H4 (cell line): ENCODE results near the gene XAF1. TPM values are rescaled to one million over a fixed set of nuclear protein-coding genes. Genes with fewer than 3 reads are reported as not detected.
A peak's percentile ranks its signal among the peaks of the same experiment; 100 is the strongest.
"Not testable (repeated sequence)": the region's sequence is repeated elsewhere in the genome, so short reads cannot be mapped to it uniquely, and the experiment has no call there.

Source experiments
- DNase-seq: peaks from one replicate; pipeline ENCODE4 v3.0.0-alpha.2; 2015; ENCODE audit warnings: low spot score
- total RNA-seq: library from RNA; depleted of rRNA; stranded (reverse); fragments of >200 nt; shearing (Covaris generic); gene quantifications from 2 replicates; pipeline ENCODE4 v1.2.3, GENCODE V29; 2014

The XAF1 gene
- total RNA-seq, 1 experiment from 2014 or later: 33.0 TPM

DNA sequence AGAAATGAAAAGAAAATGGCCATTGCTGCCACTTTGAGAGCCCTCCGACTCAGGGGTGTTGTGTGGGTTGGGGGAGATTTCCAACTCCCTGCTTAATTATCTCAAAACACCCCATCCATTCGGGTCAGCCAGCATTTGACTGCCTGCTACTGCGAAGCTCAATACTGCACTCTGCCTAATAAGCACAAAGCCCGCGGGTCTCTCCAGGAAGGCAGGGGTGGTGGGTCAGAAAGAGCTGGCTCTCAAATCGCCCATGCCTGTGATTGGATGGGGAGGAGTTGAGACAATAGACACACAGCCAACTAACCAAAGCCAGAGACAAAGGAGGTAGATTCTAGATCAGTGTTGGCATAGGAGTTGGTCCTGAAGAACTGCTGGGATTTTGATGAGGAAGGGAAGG lies 2.3 kb upstream of the XAF1 start:
- DNase-seq: no peak

DNA sequence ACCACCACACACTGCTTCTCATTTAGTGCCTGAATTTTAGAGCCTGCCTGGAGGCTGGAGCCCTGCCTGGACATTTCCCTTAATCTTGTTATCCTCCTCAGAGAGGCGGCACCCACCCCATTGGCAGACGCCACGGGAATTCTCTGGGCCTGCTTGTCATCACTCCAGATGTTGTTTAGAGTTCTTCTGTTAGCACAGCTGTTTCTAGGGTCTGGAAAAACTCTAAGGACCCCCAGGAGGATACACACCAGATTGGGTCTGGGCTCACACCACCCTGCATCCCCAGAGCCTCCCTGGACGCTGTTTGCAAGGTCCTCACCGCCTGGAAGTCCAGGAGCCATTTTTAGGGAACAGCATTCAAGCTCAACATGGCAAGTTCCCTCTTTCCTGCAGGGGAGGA lies 565 bp upstream of the XAF1 start:
- DNase-seq: no peak

DNA sequence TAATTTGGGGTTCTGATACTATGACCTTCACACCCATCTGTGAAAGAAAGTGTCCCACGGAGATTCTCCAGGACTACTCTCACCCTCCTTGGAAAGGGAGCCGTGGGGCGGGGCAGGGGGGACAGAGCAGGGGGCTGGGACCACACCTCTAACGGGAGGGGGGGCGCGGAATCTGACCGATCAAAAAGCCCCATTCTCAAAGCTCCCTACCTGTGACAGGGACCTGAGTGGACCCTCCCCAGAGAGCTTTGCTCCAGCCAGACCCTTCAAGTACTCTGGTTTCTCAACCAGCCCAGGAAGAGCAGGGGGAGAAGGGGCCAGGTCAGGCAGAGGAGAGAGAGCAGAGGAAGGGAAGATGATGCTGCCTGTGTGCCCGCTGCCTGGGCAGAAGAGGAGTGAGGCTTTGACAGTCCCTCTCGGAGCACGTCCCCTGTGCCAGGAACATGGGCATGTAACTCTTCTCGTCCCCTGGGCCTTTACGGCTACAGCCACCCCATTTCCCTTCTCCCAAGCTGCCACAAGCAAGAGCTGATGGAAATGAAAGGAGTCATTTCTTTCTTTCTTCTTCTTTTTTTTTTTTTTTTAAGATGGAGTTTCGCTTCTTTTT lies 682 bp downstream of the XAF1 start:
- no peak for DNase-seq

DNA sequence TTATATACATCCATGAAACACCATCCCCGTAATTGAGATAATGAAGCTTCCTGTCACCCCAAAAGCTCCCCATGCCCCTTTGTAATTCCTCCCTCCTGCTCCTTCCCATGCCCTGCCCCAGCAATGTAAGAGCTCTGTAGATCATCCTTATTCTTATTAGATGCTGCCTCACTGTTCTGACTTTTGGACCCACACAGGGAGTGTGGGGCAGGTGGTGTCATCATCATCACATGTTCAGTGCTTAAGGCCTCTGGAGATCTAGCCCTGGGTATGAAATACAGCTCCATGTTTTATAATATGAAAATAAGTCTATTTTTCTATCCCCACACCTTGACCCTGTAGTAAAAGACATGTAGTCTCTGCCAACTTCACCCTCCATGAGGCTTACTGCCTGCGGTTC lies 1.9 kb downstream of the XAF1 start:
- no peak for DNase-seq

DNA sequence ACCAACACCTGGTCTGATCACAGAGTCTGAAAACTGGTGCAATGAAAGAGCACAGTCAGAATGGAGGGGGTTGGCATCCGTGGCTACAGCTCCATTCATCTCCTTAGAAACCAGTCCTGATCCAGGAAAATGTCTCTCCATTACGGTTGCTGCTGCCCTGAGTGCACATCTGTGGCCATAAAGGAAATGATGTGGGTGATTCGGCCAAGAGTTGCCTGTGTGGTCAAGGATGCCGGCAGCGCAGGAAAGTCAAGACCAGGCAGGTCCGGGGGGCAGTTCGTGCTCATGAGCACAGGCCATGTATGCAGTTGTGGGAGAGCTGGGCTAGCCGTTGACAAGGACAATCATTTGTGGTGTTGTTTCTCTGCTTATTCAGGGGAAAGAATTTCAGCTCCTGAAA lies 5.9 kb downstream of the XAF1 start:
- DNase-seq: no peak

DNA sequence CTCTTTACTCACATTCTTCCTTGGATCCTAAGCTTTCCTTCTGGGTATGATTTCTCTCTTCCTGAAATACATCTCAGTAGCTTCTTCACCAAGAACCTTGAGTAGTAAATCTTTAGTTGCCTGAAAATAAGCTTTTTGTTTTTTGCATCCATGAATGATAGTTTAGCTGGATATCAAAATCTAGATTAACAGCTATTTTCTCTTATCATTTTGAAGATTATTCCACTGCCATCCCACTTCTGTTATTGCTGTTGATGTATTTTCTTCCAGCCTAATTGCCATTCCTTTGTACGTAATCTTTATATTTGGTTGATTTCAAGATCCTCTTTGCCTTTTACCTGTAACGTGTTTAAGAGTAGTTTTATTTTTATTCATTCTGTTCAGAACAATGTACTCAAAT lies 12.6 kb downstream of the XAF1 start:
- DNase-seq: no peak

DNA sequence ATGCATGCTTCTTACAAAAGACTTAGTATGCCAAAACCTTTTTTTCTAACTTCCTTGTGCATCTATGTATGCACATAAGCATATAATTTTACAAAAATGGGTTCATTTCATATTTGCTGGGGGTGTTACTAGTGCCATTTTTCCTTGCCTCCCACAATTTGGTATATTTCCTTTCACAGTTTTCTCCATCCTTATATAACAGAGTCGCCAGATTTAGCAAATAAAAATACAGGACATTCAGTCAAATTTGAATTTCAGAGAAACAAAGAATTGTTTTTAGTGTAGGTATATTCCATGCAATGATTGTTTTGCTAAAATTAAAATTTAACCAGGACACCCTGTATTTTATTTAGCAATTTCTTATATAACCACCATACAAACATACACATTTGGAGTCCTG lies 16.2 kb downstream of the XAF1 start:
- no peak for DNase-seq

DNA sequence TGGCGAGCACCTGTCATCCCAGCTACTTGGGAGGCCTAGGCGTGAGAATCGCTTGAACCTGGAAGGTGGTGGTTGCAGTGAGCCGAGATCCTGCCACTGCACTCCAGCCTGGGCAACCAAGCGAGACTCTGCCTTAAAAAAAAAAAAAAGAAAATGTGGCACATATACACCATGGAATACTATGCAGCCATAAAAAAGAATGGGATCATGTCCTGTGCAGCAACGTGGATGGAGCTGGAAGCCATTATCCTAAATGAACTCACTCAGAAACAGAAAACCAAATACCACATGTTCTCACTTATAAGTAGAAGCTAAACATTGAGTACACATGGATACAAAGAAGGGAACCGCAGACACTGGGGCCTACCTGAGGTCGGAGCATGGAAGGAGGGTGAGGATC lies 19.1 kb downstream of the XAF1 start:
- DNase-seq: not testable (repeated sequence)

- no peak for DNase-seq
Observed at GRCh38 chr17:6775871-6776405, 20.1 kb downstream of the XAF1 start, which contains the start of gene FBXO39. Gene FBXO39 (plus strand): TSS chr17:6776215. CDS start chr17:6779869, 3,654 bp downstream.

GRCh38 chr17:6779411-6779810 lies 23.6 kb downstream of the XAF1 start:
- no peak for DNase-seq

DNA sequence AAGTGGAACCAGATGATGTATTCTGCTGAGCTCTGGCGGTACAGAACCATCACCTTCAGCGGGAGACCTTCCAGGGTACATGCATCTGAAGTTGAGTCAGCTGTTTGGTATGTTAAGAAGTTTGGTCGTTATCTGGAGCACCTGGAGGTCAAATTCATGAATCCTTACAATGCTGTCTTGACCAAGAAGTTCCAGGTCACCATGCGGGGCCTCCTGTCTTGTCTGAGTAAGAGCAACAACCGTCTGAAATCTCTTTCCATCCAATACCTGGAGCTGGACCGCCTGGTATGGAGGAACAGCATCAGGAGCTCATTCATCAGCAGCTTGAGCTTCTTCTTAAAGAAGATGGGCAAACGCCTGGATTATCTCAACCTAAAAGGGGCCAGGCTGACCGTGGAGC lies 24.2 kb downstream of the XAF1 start:
- DNase-seq: no peak

DNA sequence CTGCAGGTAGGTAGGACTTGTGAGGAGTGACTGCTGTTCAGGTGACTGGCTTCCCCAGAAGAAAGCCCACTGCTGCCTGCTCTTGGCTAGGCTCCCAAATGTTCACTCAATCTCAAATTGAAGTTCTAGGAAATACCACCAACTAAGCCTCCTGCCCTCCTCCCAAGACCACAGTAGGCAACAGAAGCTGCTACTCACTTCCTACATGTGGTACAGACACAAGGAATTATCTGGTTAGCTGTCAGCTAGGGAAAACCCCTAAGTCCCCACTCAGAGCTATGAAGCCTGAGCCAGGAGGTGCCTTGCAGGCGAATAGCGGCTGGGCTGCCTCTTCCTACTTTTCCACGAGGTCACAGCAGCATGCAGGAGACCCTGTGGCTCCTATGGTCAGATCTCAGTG lies 25.0 kb downstream of the XAF1 start:
- no peak for DNase-seq

DNA sequence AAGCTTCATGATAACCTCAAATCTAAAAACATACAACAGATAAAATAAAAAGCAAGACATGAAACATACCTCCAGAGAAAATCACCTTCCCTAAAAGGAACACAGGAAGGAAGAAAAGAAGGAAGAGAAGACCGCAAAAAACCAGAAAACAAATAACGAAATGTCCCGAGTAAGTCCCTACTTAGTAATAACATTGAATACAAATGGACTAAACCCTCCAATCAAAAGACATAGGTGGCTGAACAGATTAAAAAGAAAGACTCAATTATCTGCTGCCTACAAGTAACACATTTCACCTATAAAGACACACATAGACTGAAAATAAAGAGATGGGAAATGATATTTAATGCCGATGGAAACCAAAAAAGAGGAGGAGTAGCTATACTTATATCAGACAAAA lies 26.4 kb downstream of the XAF1 start:
- DNase-seq: no peak

DNA sequence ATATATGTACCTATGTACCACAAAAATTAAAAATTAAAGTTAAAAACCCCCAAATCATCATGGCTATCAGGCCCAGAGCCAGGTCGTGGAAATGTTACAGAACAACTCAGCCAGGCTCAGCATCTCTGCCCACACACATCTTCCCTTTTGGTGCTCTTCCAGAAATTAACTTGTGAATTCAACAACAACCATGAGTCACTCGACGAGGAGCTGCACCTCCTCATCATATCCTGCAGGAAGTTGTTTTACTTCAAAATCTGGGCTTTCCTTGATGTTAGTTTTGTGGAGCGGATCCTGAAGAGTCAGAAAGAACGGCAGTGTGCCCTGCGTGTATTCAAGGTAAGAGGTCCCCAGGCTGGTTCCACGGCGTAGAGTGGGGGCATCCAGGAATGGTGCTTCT lies 30.8 kb downstream of the XAF1 start:
- DNase-seq: peak; percentile 49

DNA sequence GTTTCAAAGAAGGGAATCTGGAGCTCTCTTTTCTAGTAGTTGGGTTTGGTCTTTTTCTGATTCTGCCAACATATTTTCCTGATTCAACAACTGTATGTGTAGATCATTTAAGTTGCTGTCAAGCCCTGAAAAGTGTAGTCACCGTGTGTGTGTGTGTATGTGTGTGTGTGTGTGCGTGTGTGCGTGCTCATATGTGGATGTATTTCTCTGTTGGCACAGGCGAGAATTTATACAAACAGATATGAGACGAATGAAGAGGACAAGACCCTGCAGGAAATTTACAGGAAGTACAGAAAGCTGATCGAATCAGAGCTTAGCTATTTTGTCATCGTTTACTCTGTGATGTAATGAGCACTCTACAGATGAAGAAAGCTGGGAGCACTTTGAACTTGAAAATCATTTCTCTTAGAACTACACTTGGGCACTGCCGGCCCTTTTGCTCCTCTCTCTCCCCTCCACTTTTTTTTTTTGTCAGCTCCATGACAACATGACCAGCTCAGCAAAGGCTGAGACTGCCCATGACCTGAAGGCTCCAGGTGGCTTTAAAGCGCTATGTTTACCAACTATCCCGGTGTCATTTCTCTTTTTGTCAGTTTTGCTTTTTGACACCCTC lies 31.3 kb downstream of the XAF1 start:
- DNase-seq: no peak

- DNase-seq: no peak
Observed at GRCh38 chr17:6789146-6789545, 33.3 kb downstream of the XAF1 start.

DNA sequence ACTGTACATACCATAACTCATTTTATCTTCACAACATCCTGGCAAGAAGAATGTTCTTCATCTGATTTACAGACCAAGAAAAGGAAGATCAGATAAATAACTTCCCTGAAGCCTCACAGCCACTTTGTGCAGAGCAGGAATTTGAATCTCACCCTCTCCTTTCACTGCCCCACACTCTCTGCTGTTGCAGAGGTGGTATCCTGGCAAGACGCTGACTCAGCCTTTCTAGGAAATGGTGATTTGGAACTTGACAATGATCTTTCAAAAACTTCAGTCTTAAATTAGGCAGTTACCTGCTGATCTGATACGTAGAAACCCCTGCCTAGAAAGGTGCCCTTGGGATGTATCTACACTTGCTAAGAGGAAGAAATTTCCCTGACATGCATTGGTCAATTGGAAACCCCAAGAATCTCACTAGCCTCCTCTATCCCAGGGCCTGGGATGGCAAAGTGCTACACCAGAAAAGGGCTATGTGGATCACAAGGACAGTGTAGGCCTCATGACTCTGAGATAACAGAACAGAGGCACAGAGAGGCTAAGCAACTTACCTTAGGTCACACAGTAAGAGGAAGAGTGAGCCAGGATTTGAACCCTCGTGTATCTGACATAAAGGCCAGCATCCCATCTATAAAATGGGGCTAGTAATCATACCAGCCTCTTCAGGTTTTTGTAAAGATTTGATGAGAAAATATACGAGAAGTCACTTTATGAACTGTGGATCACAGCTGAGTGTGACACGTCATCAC lies 38.1 kb downstream of the XAF1 start:
- DNase-seq: no peak

DNA sequence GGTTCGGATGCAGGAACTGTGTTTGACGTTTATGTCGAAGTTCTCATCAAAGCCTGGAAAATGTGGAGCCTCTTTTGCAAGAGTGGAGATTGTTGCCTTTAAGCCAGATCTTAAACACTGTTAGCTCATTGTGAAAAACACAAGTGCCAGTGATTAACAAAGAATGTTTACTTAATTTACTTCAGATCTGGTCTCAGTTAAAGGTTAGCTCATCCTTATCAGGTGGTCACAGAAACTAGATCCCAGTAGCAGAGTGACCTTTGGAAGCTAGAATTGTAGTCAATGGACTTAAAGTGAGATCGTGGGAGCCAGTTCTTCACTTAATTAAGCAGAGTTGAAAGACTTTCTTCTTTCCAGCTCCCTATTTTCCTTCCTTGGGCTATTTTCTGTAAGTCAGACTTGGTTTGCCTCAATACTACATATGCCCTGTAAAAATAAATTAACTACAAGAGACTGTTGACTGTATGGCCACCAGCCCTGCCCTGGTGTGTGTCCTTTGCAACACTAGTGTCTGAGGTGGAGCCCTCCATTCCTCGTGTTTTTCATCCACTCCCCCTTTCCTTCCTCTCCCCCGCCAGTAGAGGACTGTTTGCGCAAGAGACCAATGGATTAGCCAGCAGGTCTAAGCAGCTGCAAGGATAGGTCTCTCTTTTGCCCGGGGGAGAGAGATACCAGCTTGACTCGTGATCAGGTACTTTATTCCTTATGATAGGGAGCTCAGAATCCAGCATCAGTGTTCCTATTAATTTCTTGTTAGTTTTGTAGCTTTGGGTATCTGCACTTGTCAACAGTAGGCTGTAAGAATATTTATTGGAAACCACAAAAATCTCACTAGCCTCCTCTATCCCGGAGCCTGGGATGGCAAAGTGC lies 40.4 kb downstream of the XAF1 start:
- DNase-seq: no peak

DNA sequence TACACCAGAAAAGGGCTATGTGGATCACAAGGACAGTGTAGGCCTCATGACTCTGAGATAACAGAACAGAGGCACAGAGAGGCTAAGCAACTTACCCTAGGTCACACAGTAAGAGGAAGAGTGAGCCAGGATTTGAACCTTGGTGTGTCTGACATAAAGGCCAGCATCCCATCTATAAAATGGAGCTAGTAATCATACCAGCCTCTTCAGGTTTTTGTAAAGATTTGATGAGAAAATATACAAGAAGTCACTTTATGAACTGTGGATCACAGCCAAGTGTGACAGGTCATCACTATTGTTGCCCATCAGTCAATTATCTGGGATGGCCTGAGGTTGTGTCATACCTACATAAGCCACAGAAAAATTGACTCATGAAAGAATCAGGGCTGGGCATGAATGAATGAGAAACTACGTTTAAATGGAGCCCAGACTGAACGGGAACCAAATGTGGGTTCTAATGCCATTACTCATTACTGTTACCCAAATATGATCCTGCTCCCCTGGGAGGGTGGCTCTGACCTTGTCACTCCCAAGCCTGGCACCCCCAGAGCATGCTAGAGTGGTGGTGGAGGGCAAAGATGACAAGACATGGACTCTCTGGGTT lies 41.1 kb downstream of the XAF1 start:
- DNase-seq: no peak

GRCh38 chr17:6797718-6798351 lies 42.0 kb downstream of the XAF1 start:
- no peak for DNase-seq

GRCh38 chr17:6799738-6800137 lies 43.9 kb downstream of the XAF1 start:
- no peak for DNase-seq
